ENCODE data around the gene BTAF1. TPM values are rescaled to one million over a fixed set of nuclear protein-coding genes. Genes with fewer than 3 reads are reported as not detected.
"Not testable (repeated sequence)": the region's sequence is repeated elsewhere in the genome, so short reads cannot be mapped to it uniquely, and the experiment has no call there.

The BTAF1 gene
- total RNA-seq, 1 donor from 2014 or later, result 27.2 TPM

- Histone ChIP-seq H3K4me3 (ENCODE audit: low read depth, low read length) (no peak overlapping the region), H3K27me3 (ENCODE audit: control insufficient read depth, insufficient read depth, low read length) (no peaks in the 10 kb centered on the region), H3K36me3 (ENCODE audit: control insufficient read depth, insufficient read depth, low read length) (peaks cover 1% of the 10 kb centered on the region)
- TF ChIP-seq CTCF (IDR thresholded peaks at IDR 0.05; ENCODE audit: insufficient read depth, low read length, poor library complexity, severe bottlenecking), result no peak
- no peak for DNase-seq (ENCODE audit: low read depth)
These were observed 101.1 kb downstream of the BTAF1 start for GRCh38 chr10:92024700-92025099.

DNA sequence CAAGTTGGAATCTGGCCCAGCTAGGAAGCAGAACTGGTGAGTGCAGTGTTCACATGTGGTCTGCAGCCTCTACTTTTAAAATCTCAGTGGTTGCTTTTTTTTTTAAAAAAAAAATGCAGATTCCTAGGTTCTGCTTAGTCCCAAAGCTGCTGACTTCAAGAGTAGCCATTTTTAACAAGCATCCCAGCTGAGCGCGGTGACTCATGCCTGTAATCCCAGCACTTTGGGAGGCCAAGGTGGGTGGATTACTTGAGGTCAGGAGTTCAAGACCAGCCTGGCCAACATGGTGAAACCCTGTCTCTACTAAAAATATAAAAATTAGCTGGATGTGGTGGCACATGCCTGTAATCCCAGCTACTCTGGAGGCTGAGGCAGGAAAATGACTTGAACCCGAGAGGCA is 101.8 kb downstream of the BTAF1 start:
- not testable (repeated sequence) for H3K27me3 ChIP-seq (ENCODE audit: control insufficient read depth, insufficient read depth, low read length); H3K36me3 ChIP-seq (ENCODE audit: control insufficient read depth, insufficient read depth, low read length); DNase-seq (ENCODE audit: low read depth); H3K4me3 ChIP-seq (ENCODE audit: low read depth, low read length)

- DNase-seq (ENCODE audit: low read depth), result no peak
- Histone ChIP-seq H3K27me3 (ENCODE audit: control insufficient read depth, insufficient read depth, low read length) (no peaks in the 10 kb centered on the region), H3K36me3 (ENCODE audit: control insufficient read depth, insufficient read depth, low read length) (peaks cover 1% of the 10 kb centered on the region), H3K4me3 (ENCODE audit: low read depth, low read length) (no peak overlapping the region)
- no peak for TF ChIP-seq CTCF (IDR thresholded peaks at IDR 0.05; ENCODE audit: insufficient read depth, low read length, poor library complexity, severe bottlenecking)
These were observed 103.6 kb downstream of the BTAF1 start for GRCh38 chr10:92027141-92027540.

DNA sequence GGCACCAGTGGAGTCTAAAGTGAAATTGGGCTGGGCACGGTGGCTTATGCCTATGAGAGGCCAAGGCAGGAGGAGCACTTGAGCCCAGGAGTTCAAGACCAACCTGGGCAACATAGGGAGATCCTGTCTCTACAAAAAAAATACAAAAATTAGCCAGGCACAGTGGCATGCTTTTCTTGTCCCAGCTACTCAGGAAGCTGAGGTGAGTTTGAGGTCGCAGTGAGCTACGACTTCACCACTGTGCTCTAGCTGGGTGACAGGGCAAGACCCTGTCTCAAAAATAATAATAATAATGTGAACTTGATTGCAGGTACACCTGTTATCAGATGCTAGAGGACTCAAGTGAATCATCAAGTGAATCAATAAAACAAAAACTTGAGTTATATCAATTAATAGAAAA is 108.0 kb downstream of the BTAF1 start:
- no peaks in the 10 kb centered on the region for H3K36me3 ChIP-seq (ENCODE audit: control insufficient read depth, insufficient read depth, low read length)
- TF ChIP-seq CTCF (IDR thresholded peaks at IDR 0.05; ENCODE audit: insufficient read depth, low read length, poor library complexity, severe bottlenecking), result no peak

GRCh38 chr10:92033070-92033469 is 109.5 kb downstream of the BTAF1 start:
- not testable (repeated sequence) for H3K27me3 ChIP-seq (ENCODE audit: control insufficient read depth, insufficient read depth, low read length); H3K36me3 ChIP-seq (ENCODE audit: control insufficient read depth, insufficient read depth, low read length); DNase-seq (ENCODE audit: low read depth); H3K4me3 ChIP-seq (ENCODE audit: low read depth, low read length)

More for the DNA sequence above, 108.0 kb downstream of the BTAF1 start:
- Histone ChIP-seq H3K4me3 (ENCODE audit: low read depth, low read length) (no peak overlapping the region), H3K27me3 (ENCODE audit: control insufficient read depth, insufficient read depth, low read length) (no peaks in the 10 kb centered on the region)
- no peak for DNase-seq (ENCODE audit: low read depth)

DNA sequence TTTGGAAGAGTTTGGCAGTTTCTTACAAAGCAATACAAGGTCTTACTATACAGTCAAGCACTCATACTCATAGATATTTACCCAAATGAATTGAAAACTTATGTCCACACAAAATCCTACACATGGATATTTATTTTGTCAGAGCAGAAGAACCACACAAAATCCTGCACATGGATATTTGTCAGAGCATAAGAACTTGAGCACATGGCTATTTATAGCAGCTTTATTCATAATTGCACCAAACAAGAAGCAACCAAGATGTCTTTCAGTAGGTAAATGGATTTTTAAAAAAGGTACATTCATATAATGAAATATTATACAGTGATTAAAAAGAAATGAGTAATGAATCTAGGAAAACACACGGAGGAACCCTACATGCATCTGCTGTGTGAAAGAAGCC is 115.4 kb downstream of the BTAF1 start:
- no peak for TF ChIP-seq CTCF (IDR thresholded peaks at IDR 0.05; ENCODE audit: insufficient read depth, low read length, poor library complexity, severe bottlenecking)
- Histone ChIP-seq H3K4me3 (ENCODE audit: low read depth, low read length) (no peak overlapping the region), H3K36me3 (ENCODE audit: control insufficient read depth, insufficient read depth, low read length) (no peaks in the 10 kb centered on the region), H3K27me3 (ENCODE audit: control insufficient read depth, insufficient read depth, low read length) (no peaks in the 10 kb centered on the region)
- no peak for DNase-seq (ENCODE audit: low read depth)

GRCh38 chr10:92042541-92042940 is 119.0 kb downstream of the BTAF1 start:
- no peak for DNase-seq (ENCODE audit: low read depth)
- TF ChIP-seq CTCF (IDR thresholded peaks at IDR 0.05; ENCODE audit: insufficient read depth, low read length, poor library complexity, severe bottlenecking), result no peak
- Histone ChIP-seq H3K36me3 (ENCODE audit: control insufficient read depth, insufficient read depth, low read length) (no peaks in the 10 kb centered on the region), H3K4me3 (ENCODE audit: low read depth, low read length) (no peak overlapping the region), H3K27me3 (ENCODE audit: control insufficient read depth, insufficient read depth, low read length) (peaks cover 10% of the 10 kb centered on the region)

All from kidney epithelial cell (primary cell).